ENCODE measurements around the gene LIM2. TPM values are rescaled to one million over a fixed set of nuclear protein-coding genes. Genes with fewer than 3 reads are reported as not detected.

LIM2 gene
- total and polyA plus RNA-seq, 9 of the 15 experiments (the other 6 are each of a cell fraction or from before 2014, with no cell fraction given): 0.07 to 0.45 (median 0.18) TPM; not detected in 4

DNA sequence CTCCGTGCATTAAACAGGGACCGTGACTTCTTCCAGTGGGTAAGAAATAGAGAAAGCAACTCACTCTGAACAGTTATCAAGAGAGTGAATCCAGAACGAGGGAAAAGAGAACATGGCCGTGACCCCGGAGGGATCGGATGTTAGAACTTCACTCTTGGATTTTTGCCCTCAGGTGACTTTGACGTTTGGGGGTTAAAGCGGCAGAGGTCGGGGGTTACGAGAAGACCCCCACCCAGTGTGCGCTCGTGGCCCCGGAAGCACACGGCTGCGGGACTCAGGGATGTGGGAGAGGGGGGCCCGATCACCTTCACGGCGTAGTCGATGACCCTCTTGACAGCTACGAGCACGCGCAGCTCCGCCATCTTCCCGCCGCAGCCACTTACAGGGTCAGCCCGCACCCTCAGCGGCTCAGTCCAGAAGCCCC lies 21.8 kb downstream of the LIM2 start, which contains the start of gene ETFB (continued):
- no peak for TF ChIP-seq GABPA (tag; conservative IDR thresholded peaks at IDR 0.05; ENCODE audit: low read depth)
- TF ChIP-seq, protein P1, sequence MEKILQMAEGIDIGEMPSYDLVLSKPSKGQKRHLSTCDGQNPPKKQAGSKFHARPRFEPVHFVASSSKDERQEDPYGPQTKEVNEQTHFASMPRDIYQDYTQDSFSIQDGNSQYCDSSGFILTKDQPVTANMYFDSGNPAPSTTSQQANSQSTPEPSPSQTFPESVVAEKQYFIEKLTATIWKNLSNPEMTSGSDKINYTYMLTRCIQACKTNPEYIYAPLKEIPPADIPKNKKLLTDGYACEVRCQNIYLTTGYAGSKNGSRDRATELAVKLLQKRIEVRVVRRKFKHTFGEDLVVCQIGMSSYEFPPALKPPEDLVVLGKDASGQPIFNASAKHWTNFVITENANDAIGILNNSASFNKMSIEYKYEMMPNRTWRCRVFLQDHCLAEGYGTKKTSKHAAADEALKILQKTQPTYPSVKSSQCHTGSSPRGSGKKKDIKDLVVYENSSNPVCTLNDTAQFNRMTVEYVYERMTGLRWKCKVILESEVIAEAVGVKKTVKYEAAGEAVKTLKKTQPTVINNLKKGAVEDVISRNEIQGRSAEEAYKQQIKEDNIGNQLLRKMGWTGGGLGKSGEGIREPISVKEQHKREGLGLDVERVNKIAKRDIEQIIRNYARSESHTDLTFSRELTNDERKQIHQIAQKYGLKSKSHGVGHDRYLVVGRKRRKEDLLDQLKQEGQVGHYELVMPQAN (IDR thresholded peaks at IDR 0.05; ENCODE audit: borderline replicate concordance): 0 out of 2 replicates have a peak, but pooled peaks have one; percentile 56
- no peak for TF ChIP-seq KDM4B (IDR thresholded peaks at IDR 0.05; ENCODE audit: borderline replicate concordance in 2 of 2, low read depth in 1 of 2)
- peak in 1 of 2 experiments; percentile 75; a peak in 1 of 4 replicates for TF ChIP-seq SIN3A (IDR thresholded peaks at IDR 0.05; ENCODE audit: borderline replicate concordance in 2 of 2, control insufficient read depth in 1 of 2, low read depth in 2 of 2, low read length in 2 of 2)
- TF ChIP-seq, protein P2, sequence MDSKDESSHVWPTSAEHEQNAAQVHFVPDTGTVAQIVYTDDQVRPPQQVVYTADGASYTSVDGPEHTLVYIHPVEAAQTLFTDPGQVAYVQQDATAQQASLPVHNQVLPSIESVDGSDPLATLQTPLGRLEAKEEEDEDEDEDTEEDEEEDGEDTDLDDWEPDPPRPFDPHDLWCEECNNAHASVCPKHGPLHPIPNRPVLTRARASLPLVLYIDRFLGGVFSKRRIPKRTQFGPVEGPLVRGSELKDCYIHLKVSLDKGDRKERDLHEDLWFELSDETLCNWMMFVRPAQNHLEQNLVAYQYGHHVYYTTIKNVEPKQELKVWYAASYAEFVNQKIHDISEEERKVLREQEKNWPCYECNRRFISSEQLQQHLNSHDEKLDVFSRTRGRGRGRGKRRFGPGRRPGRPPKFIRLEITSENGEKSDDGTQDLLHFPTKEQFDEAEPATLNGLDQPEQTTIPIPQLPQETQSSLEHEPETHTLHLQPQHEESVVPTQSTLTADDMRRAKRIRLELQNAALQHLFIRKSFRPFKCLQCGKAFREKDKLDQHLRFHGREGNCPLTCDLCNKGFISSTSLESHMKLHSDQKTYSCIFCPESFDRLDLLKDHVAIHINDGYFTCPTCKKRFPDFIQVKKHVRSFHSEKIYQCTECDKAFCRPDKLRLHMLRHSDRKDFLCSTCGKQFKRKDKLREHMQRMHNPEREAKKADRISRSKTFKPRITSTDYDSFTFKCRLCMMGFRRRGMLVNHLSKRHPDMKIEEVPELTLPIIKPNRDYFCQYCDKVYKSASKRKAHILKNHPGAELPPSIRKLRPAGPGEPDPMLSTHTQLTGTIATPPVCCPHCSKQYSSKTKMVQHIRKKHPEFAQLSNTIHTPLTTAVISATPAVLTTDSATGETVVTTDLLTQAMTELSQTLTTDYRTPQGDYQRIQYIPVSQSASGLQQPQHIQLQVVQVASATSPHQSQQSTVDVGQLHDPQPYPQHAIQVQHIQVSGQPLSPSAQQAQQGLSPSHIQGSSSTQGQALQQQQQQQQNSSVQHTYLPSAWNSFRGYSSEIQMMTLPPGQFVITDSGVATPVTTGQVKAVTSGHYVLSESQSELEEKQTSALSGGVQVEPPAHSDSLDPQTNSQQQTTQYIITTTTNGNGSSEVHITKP (IDR thresholded peaks at IDR 0.05; ENCODE audit: partially characterized antibody): no peak
- TF ChIP-seq, protein P3, sequence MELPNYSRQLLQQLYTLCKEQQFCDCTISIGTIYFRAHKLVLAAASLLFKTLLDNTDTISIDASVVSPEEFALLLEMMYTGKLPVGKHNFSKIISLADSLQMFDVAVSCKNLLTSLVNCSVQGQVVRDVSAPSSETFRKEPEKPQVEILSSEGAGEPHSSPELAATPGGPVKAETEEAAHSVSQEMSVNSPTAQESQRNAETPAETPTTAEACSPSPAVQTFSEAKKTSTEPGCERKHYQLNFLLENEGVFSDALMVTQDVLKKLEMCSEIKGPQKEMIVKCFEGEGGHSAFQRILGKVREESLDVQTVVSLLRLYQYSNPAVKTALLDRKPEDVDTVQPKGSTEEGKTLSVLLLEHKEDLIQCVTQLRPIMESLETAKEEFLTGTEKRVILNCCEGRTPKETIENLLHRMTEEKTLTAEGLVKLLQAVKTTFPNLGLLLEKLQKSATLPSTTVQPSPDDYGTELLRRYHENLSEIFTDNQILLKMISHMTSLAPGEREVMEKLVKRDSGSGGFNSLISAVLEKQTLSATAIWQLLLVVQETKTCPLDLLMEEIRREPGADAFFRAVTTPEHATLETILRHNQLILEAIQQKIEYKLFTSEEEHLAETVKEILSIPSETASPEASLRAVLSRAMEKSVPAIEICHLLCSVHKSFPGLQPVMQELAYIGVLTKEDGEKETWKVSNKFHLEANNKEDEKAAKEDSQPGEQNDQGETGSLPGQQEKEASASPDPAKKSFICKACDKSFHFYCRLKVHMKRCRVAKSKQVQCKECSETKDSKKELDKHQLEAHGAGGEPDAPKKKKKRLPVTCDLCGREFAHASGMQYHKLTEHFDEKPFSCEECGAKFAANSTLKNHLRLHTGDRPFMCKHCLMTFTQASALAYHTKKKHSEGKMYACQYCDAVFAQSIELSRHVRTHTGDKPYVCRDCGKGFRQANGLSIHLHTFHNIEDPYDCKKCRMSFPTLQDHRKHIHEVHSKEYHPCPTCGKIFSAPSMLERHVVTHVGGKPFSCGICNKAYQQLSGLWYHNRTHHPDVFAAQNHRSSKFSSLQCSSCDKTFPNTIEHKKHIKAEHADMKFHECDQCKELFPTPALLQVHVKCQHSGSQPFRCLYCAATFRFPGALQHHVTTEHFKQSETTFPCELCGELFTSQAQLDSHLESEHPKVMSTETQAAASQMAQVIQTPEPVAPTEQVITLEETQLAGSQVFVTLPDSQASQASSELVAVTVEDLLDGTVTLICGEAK (IDR thresholded peaks at IDR 0.05): peak; percentile 38; the same call in 1 of the 2 replicates
- TF ChIP-seq, protein P3 (CRISPR knock-in tag; IDR thresholded peaks at IDR 0.05): no peak
- peak in 1 of 2 experiments; percentile 55; a peak in 2 of 3 replicates for TF ChIP-seq CBX3 (IDR thresholded peaks at IDR 0.05; ENCODE audit: borderline replicate concordance in 1 of 2, low read length in 2 of 2)
- TF ChIP-seq SMAD4 (CRISPR knock-in tag; conservative IDR thresholded peaks at IDR 0.05): no peak
- TF ChIP-seq TOE1 (IDR thresholded peaks at IDR 0.05; ENCODE audit: borderline replicate concordance): no peak
- no peak for TF ChIP-seq TOE1 (CRISPR knock-in tag; IDR thresholded peaks at IDR 0.05; ENCODE audit: borderline replicate concordance, low read depth)
